ENCODE results near the gene GPATCH1.
A peak's percentile ranks its signal among the peaks of the same experiment; 100 is the strongest.
"Not testable (repeated sequence)": the region's sequence is repeated elsewhere in the genome, so short reads cannot be mapped to it uniquely, and the experiment has no call there.

Gene GPATCH1

GRCh38 chr19:33080761-33081681 lies at the start of gene GPATCH1:
TSS of gene GPATCH1 (plus strand) at chr19:33081181. CDS start at chr19:33081194, 13 bp downstream.
- peak; percentile 95 for DNase-seq (ENCODE audit: low spot score)

DNA sequence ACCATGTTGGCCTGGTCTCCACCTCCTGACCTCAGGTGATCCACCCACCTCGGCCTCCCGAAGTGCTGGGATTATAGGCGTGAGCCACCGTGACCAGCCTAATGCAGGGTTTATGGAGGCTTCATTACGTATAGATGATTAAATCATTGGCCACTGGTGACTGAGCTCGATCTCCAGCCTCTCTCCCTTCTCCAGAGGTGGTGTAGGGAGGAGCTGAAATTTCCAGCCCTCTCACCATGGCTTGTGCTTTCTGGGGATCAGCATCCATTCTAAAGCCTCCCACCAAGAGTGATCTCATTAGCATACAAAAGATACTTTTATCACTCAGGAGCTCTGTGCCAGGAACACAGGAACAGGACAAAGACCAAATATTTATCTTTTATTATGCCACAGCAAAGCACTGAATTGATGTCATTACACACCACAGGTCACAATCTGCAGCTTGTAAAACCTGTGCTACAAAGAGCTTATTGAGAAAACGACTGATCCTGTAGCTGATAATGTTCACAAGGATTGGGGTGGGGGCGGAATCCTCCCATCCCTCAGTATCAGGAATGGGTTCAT lies 48.7 kb upstream of the GPATCH1 start:
- DNase-seq (ENCODE audit: low spot score) = no peak

DNA sequence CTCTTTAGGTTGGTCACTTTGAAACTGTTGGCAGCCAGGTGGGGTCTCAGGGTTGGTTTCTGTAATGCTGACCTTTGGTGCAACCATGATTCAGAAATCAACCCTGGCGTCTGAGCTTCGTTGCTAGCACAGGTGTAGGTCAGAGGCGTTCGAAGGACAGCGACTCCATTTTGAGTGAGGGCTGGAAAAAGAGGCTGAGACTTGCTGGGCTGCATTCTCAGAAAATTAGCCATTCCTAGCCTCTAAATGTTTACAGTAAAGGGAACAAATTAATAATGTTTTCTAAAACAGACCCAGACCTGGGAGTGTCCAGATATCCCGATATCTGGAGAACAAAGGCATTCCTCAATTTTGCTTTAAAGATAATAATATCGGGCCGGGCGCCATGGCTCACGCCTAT lies 45.5 kb upstream of the GPATCH1 start:
- no peak for DNase-seq (ENCODE audit: low spot score)

DNA sequence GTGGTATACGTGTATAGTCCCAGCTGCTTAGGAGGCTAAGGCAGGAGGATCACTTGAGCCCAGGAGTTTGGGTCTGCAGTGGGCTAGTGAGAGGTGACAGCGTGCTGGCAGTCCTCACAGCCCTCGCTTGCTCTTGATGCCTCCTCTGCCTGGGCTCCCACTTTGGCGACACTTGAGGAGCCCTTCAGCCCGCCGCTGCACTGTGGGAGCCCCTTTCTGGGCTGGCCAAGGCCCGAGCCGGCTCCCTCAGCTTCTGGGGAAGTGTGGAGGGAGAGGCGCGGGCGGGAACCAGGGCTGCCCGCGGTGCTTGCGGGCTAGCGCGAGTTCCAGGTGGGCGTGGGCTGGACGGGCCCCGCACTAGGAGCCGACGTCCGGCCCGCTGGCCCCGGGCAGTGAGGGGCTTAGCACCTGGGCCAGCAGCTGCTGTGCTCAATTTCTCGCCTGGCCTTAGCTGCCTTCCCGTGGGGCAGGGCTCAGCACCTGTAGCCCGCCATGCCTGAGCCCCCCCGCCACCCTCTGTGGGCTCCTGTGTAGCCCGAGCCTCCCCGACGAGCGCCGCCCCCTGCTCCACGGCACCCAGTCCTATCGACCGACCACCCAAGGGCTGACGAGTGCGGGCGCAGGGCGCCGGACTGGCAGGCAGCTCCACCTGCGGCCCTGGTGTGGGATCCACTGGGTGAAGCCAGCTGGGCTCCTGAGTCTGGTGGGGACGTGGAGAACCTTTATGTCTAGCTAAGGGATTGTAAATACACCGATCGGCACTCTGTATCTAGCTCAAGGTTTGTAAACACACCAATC lies 44.4 kb upstream of the GPATCH1 start:
- DNase-seq (ENCODE audit: low spot score) = not testable (repeated sequence)

GRCh38 chr19:33037168-33038025 lies 43.6 kb upstream of the GPATCH1 start:
- DNase-seq (ENCODE audit: low spot score) = not testable (repeated sequence)

DNA sequence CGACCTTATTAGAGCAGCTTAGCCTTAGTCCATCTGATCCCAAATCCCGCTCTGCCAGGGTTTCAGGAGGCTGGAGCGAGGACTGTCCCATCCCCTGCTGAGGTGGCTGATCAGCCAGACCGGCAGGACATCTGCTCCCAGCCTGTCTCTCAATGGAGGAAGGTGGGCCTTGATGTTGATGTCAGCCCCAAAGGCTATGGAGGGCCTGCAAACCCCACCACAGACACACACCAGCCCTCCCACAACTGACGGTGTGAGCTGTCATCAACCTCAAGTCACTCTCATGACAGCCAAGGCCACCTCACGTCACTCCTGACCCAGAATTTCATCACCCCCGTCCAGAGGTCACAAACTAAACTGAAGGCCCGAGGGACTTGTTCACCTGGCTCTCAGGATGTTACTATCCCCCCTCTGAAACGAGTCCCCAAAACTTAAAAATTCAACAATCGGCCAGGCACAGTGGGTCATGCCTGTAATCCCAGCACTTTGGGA lies 41.8 kb upstream of the GPATCH1 start:
- no peak for DNase-seq (ENCODE audit: low spot score)

- DNase-seq (ENCODE audit: low spot score) = no peak
Observed at GRCh38 chr19:33039815-33040214, 41.2 kb upstream of the GPATCH1 start.

GRCh38 chr19:33040994-33041827 lies 39.8 kb upstream of the GPATCH1 start:
- no peak for DNase-seq (ENCODE audit: low spot score)

DNA sequence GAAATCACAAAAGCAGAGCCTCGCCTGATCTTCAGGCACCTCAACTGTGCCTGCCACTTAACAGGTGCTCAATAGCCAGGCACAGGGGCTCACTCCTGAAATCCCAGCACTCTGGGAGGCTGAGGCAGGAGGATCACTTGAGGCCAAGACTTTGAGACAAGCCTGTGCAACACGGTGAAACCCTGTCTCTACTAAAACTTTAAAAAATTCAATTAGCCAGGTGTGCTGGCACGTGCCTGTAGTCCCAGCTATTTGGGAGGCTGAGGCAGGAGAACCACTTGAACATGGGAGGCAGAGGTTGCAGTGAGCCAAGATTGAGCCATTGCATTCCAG lies 39.2 kb upstream of the GPATCH1 start:
- not testable (repeated sequence) for DNase-seq (ENCODE audit: low spot score)

GRCh38 chr19:33047422-33047821 lies 33.6 kb upstream of the GPATCH1 start:
- no peak for DNase-seq (ENCODE audit: low spot score)

GRCh38 chr19:33048806-33049676 lies 31.9 kb upstream of the GPATCH1 start:
- no peak for DNase-seq (ENCODE audit: low spot score)

DNA sequence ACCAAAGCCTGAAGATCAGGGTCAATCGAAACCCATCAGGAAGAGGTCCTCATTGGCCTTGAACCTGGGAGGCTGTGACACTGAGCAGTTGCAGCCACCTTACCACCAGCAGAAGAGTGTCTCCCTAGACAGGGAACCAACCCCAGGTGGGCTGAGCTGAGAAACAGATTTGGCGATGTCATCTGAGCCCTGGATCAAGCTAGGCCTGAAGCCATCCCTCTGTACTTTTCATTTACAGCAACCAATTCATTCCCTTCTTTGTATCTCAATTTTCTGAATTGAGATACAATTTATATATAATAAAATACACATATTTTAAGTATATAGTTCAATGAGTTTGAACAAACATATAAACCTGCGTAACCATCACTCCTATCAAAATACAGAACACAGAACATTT lies 30.9 kb upstream of the GPATCH1 start:
- no peak for DNase-seq (ENCODE audit: low spot score)

DNA sequence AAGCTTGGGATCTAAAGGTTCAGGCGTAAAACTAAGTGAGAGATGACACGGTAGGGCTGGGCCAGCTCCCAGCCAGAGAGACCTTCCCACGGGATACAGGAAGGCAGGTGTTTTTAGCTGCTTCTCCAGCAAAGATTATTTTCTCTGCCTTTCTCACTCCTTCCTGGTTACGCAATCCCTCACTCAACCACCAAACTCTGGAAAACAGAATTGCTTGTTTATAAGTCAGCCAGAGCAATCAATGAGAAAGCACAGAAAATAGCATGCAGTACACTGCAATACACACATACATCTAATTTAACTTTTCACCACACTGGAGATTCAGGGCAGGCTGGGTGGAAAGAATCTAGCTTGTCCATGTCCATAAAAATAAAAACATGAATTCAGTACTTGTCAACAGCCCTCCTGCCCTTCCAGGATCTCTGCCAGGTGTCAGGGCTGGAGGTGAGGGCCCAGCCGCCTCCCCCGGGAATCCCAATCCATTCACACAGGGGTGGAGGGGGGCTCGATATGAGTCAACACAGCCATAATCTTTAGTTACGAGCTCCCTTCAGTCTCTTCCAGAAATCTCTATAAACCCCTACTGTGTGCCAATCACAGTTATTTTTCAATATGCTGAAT lies 28.5 kb upstream of the GPATCH1 start:
- DNase-seq (ENCODE audit: low spot score) = peak; percentile 57

- DNase-seq (ENCODE audit: low spot score) = no peak
Observed at GRCh38 chr19:33054623-33055022, 26.4 kb upstream of the GPATCH1 start.

DNA sequence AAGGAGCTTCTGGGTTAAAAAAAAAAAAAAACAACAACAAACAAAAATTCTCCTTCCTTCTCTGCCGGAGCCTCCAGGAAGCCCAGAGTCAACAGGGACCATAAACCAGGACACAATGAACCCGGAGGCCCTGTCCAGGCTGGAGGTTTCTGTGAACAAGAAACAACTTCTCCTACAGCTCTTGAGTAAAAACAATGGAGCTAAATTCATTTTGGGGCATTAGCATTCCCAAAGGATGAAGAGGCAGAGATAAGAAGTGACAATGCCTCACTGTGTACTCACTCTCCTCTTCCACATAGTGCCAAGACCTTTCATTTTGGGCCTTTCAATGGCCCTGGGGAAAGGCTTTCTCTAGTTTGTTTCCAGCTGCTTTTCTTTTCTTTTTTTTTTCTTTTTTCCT lies 25.3 kb upstream of the GPATCH1 start:
- peak; percentile 43 for DNase-seq (ENCODE audit: low spot score)

DNA sequence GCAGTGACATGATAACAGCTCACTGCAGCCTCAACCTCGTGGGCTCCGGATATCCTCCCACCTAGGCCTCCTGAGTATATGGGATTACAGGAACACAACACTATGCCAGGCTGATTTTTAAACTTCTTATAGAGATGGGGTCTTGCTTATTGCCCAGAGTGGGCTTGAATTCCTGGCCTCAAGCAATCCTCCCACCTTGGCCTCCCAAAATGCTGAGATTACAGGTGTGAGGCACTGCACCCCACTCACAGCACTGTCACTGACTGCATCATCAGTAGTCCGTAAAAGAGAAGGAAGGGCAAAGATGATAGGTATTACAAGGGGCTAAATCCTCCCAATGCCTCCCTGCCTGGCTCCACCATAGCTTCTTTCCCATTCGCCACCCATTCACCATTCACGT lies 20.4 kb upstream of the GPATCH1 start:
- no peak for DNase-seq (ENCODE audit: low spot score)

GRCh38 chr19:33062902-33063301 lies 18.1 kb upstream of the GPATCH1 start:
- DNase-seq (ENCODE audit: low spot score) = no peak

DNA sequence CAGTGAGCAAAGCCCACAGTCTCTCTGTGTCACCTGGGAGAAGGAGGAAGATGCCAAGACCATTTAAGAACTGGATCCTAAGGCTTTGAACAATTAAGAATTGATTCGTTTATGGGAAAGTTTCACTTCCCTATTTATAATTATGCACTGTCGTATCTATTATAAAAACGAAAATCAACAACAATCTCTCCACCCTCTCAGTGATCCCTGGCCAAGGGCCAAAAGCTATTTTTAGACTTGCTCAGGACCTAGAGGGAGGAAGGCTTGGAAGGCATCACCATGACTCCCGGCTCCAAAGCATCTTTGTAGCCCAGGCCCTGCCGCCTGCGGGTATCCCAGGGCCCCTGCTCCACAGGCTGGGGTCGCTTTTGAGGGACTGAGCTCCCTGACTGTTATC lies 17.6 kb upstream of the GPATCH1 start:
- DNase-seq (ENCODE audit: low spot score) = no peak

GRCh38 chr19:33063753-33064457 lies 17.1 kb upstream of the GPATCH1 start:
- no peak for DNase-seq (ENCODE audit: low spot score)
